SK-N-MC (cell line): ENCODE data around the gene EIF1.
A peak's percentile ranks its signal among the peaks of the same experiment; 100 is the strongest.
"Not testable (repeated sequence)": the region's sequence is repeated elsewhere in the genome, so short reads cannot be mapped to it uniquely, and the experiment has no call there.

Experiments used
- DNase-seq: peaks from one replicate; pipeline ENCODE4 v3.0.0-alpha.2; 2011; ENCODE audit warnings: low read depth, low spot score
- H3K27ac ChIP-seq: fragments of 200-600 bp; sonication (generic); 2 replicates; pipeline ENCODE4 v1.5.1; 2016; ENCODE audit warnings: mixed run types
- H3K36me3 ChIP-seq: fragments of 200-600 bp; sonication (generic); 2 replicates; pipeline ENCODE4 v1.6.1; 2017; ENCODE audit warnings: antibody characterized with exemption, low read length, mixed read lengths; ENCODE audit not compliant: insufficient read depth
- H3K4me3 ChIP-seq: fragments of 200-600 bp; sonication (generic); 2 replicates; pipeline ENCODE4 v1.5.1; 2016
- H3K9ac ChIP-seq: fragments of 200-600 bp; sonication (generic); 2 replicates; pipeline ENCODE4 v1.8.0; 2017; ENCODE audit warnings: mixed run types, mixed read lengths; ENCODE audit not compliant: insufficient read length
- H3K9me3 ChIP-seq: fragments of 200-600 bp; sonication (generic); 2 replicates; pipeline ENCODE4 v1.6.1; 2017; ENCODE audit warnings: low read depth, mild to moderate bottlenecking, antibody characterized with exemption, low read length, moderate library complexity, mixed read lengths
- EZH2 ChIP-seq: fragments of 200-600 bp; sonication (generic); IDR thresholded peaks from one replicate; pipeline ENCODE4 v1.6.1; 2017; ENCODE audit warnings: antibody characterized with exemption
- FOXP2 ChIP-seq: optimal IDR thresholded peaks from 2 replicates; pipeline ENCODE3; 2011; ENCODE audit warnings: mild to moderate bottlenecking, moderate library complexity; ENCODE audit not compliant: insufficient read depth; ENCODE audit errors: extremely low read length, control extremely low read depth
- POLR2AphosphoS5 ChIP-seq: IDR thresholded peaks from 2 replicates; pipeline ENCODE4 v1.6.1; 2012; ENCODE audit warnings: mild to moderate bottlenecking, low read depth, low read length, borderline replicate concordance

The EIF1 gene

GRCh38 chr17:41688641-41689496 is at the start of gene EIF1:
Gene EIF1 (plus strand): TSS chr17:41688885. CDS start chr17:41689039, 154 bp downstream.
- Histone ChIP-seq H3K36me3 (peaks cover 46% of the 10 kb centered on the region), H3K9ac (peak within 1 kb of the TSS; percentile 100), H3K4me3 (peak within 1 kb of the TSS; percentile 86), H3K9me3 (no peaks in the 10 kb centered on the region), H3K27ac (peak within 1 kb of the TSS; percentile 100)
- peak; percentile 97 for TF ChIP-seq POLR2AphosphoS5
- TF ChIP-seq EZH2: no peak
- TF ChIP-seq FOXP2: peak; percentile 79
- peak; percentile 96 for DNase-seq

- H3K9me3 ChIP-seq: no peaks in the 10 kb centered on the region
- H3K9ac ChIP-seq: no peak overlapping the region
- H3K36me3 ChIP-seq: no peaks in the 10 kb centered on the region
- H3K4me3 ChIP-seq: no peak overlapping the region
- H3K27ac ChIP-seq: no peak overlapping the region
- TF ChIP-seq EZH2: no peak
- TF ChIP-seq POLR2AphosphoS5: no peak
- no peak for TF ChIP-seq FOXP2
- DNase-seq: no peak
These were observed 49.7 kb upstream of the EIF1 start for GRCh38 chr17:41638941-41639340.

GRCh38 chr17:41639492-41640473 is 48.9 kb upstream of the EIF1 start:
- DNase-seq: no peak
- TF ChIP-seq EZH2: no peak
- no peak for TF ChIP-seq POLR2AphosphoS5
- no peak for TF ChIP-seq FOXP2
- no peak overlapping the region for H3K4me3 ChIP-seq
- H3K9ac ChIP-seq: no peak overlapping the region
- H3K36me3 ChIP-seq: no peaks in the 10 kb centered on the region
- no peaks in the 10 kb centered on the region for H3K9me3 ChIP-seq
- H3K27ac ChIP-seq: no peak overlapping the region

- not testable (repeated sequence) for H3K36me3 ChIP-seq, H3K4me3 ChIP-seq, H3K9ac ChIP-seq, H3K27ac ChIP-seq, DNase-seq, H3K9me3 ChIP-seq
These were observed 48.1 kb upstream of the EIF1 start for GRCh38 chr17:41640596-41640995.

GRCh38 chr17:41642252-41643156 is 46.2 kb upstream of the EIF1 start:
- TF ChIP-seq EZH2 (no peak), FOXP2 (no peak), POLR2AphosphoS5 (no peak)
- Histone ChIP-seq H3K4me3 (no peak overlapping the region), H3K27ac (no peak overlapping the region), H3K36me3 (no peaks in the 10 kb centered on the region), H3K9me3 (no peaks in the 10 kb centered on the region), H3K9ac (no peak overlapping the region)
- DNase-seq: no peak

GRCh38 chr17:41647038-41647813 is 41.5 kb upstream of the EIF1 start:
- Histone ChIP-seq H3K36me3 (no peaks in the 10 kb centered on the region), H3K9me3 (no peaks in the 10 kb centered on the region), H3K27ac (peak overlapping the region; percentile 55), H3K4me3 (no peak overlapping the region), H3K9ac (no peak overlapping the region)
- DNase-seq: no peak
- no peak for TF ChIP-seq FOXP2
- no peak for TF ChIP-seq POLR2AphosphoS5
- no peak for TF ChIP-seq EZH2

GRCh38 chr17:41647940-41648410 is 40.7 kb upstream of the EIF1 start:
- Histone ChIP-seq H3K9ac (no peak overlapping the region), H3K4me3 (peak overlapping the region; percentile 61), H3K36me3 (no peaks in the 10 kb centered on the region), H3K27ac (peak overlapping the region; percentile 89), H3K9me3 (no peaks in the 10 kb centered on the region)
- TF ChIP-seq POLR2AphosphoS5: 0 out of 2 replicates have a peak, but pooled peaks have one; percentile 30
- TF ChIP-seq EZH2: no peak
- no peak for DNase-seq
